ENCODE results near the gene DAPK1. TPM values are rescaled to one million over a fixed set of nuclear protein-coding genes. Genes with fewer than 3 reads are reported as not detected.

Gene DAPK1
- total RNA-seq, 1 donor = 8.6 TPM

DNA sequence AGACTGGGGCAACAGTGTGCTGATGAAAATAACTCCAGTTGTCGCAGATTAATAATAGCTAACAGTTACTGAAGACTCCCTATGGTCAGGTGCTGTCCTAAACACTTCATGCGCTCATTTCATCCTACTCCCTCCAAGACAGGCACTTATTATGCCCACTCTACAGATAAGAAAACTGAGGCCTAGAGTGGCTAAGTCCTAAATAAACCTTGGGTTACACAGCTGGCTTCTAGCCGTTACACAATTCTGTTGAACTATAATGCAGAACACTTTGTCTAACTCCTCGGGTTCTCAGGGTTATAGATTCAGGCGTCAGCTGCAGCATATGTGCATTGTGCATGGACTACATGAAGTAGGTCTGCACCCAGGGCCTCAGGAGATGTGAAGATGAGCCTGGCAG lies 103.9 kb downstream of the DAPK1 start:
- DNase-seq (ENCODE audit: low read depth) = no peak
- no peak overlapping the region for H3K4me3 ChIP-seq (ENCODE audit: low read depth, low read length)
- TF ChIP-seq, protein P1, sequence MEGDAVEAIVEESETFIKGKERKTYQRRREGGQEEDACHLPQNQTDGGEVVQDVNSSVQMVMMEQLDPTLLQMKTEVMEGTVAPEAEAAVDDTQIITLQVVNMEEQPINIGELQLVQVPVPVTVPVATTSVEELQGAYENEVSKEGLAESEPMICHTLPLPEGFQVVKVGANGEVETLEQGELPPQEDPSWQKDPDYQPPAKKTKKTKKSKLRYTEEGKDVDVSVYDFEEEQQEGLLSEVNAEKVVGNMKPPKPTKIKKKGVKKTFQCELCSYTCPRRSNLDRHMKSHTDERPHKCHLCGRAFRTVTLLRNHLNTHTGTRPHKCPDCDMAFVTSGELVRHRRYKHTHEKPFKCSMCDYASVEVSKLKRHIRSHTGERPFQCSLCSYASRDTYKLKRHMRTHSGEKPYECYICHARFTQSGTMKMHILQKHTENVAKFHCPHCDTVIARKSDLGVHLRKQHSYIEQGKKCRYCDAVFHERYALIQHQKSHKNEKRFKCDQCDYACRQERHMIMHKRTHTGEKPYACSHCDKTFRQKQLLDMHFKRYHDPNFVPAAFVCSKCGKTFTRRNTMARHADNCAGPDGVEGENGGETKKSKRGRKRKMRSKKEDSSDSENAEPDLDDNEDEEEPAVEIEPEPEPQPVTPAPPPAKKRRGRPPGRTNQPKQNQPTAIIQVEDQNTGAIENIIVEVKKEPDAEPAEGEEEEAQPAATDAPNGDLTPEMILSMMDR (IDR thresholded peaks at IDR 0.05; ENCODE audit: insufficient read depth, low read depth, low read length) = no peak

DNA sequence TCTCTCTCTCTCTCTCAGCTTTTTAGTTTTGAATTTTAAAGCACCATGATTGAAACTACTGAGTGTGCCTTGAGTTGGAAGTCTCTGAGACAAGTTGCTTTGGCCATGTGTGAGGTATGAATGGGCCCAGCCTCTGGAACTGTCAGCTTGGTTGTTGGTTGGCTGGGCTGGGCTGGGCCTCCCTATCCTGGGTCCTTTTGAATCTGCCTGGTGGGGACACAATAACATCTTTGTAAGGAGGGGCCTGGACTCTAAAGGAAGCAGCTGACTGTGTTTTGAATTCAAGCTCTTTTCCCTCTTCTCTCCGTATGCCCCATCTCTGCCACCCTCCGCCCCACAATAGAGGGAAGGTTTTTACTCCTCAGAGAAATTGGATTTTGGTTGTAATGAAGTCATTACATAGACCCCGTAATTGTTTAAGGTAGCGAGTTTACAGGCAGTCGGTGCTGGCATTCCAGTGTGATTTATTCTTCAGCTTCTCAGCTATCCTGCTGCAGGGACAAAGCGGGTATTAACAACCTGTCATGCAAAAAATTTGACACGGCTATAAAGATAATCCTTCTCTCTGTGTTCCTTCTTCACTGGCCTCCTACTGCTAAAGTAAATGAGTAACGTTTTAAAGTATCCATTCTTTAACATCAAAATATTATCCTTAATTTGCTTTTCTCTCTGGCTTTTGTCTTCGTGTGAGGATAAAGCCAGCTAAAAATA lies 105.4 kb downstream of the DAPK1 start:
- peak; percentile 43 for DNase-seq (ENCODE audit: low read depth)
- TF ChIP-seq, protein P1 (IDR thresholded peaks at IDR 0.05; ENCODE audit: insufficient read depth, low read depth, low read length) = no peak
- H3K4me3 ChIP-seq (ENCODE audit: low read depth, low read length) = no peak overlapping the region

DNA sequence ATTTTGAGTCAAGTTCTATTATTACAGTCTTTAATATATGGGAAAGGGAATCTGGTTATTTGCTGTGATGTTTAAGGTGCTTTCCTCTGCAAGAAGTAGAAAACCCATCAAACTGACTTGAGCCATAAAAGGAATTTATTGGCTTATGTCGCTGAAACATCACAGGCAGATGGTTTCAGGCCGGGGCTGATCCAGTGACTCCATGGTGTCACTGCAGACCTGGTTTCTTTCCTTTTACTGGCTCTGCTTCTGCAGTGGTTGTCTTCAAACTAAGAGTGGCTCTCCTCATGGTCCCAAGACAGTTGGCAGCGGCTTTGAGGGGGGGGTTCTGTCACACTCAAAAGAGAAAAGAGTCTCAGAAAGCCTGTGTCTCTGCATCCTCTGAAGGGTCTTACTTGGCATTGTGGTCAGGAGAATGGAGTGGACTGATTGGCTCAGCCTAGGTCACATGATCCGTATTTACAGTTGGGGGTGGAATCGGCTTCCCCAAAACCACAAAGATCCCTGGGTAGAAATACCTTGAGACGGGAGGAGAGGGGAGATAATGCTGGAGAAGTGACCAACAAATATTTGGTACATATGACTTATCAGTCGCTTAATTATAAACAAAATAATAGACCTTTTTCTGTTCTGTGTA lies 106.3 kb downstream of the DAPK1 start:
- no peak overlapping the region for H3K4me3 ChIP-seq (ENCODE audit: low read depth, low read length)
- TF ChIP-seq, protein P1 (IDR thresholded peaks at IDR 0.05; ENCODE audit: insufficient read depth, low read depth, low read length) = no peak
- DNase-seq (ENCODE audit: low read depth) = no peak

DNA sequence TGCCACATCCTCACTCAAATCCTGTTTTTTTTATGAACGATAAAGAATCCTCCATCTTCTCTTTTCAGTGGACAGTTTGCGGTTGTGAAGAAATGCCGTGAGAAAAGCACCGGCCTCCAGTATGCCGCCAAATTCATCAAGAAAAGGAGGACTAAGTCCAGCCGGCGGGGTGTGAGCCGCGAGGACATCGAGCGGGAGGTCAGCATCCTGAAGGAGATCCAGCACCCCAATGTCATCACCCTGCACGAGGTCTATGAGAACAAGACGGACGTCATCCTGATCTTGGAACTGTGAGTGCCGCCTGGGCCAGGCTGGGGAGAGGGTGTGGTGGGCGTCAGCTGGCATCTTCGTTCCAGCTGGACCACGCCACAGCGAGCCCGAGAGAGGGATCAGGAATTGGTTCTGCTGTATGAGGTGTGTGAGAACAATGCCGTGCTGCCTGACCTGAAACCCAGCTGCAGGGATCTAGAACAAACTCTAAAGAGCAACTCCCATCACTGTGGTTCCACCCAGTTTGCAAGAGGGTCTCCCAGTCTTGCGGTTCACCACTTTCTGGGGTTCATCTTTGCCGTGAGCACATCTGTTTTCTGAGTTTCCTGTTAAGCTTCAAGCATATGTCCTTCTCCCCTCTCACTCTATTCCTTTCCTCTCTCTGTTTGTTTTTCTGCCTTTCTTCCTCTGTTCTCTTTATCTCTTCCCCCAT lies 107.4 kb downstream of the DAPK1 start:
- no peak overlapping the region for H3K4me3 ChIP-seq (ENCODE audit: low read depth, low read length)
- DNase-seq (ENCODE audit: low read depth) = no peak
- TF ChIP-seq, protein P1 (IDR thresholded peaks at IDR 0.05; ENCODE audit: insufficient read depth, low read depth, low read length) = no peak

DNA sequence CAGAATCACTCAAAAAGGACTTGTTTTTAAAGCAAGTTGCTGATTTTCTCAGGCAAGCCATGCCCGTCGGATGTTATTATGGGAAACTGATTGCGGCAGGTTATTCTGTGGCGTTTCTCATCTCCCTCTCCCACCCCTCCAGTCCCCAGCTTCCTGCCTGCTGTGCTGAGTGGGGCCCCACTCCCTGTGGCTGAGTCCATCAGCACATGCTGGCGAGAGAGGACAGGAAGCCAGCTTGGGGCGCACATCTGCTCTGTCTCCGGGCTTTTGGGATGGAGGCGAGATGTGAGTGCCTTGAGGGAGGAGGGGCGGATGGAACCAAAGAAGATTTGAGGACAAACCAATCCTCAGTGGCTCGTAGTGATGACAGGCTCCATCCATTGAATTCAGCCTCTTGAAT lies 108.0 kb downstream of the DAPK1 start:
- TF ChIP-seq, protein P1 (IDR thresholded peaks at IDR 0.05; ENCODE audit: insufficient read depth, low read depth, low read length) = no peak
- no peak overlapping the region for H3K4me3 ChIP-seq (ENCODE audit: low read depth, low read length)
- no peak for DNase-seq (ENCODE audit: low read depth)

DNA sequence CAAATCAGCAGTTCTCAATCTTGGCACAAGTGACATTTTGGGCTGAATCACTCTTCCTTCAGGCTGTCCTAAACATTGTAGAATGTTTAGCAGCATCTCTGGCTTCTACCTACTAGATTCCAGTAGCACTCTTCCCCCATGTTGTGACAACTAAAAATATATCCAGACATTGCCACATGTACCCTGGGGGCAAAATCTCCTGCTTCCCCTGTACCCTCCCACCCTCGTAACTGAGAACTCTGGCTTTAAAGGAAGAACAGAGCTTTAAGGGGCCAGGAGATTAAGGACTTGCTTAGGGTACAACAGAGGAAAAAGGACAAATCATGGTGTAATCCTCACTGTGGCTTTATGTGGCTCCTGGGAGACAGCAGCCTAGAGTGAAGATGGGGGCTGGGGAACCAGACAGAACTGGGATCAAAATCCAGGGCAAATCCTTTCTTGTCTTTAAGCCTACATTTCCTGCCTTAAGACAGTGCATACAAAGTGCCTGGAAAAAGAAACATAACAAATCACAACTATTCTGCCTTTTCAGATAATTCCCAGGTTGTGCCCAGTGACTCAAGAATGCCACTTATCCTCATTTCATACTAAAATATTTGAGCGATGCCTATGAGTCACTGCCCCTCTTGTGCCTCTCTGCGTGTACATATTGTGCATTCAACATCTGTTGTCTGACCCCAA lies 109.3 kb downstream of the DAPK1 start:
- peak; percentile 77 for DNase-seq (ENCODE audit: low read depth)
- no peak overlapping the region for H3K4me3 ChIP-seq (ENCODE audit: low read depth, low read length)
- TF ChIP-seq, protein P1 (IDR thresholded peaks at IDR 0.05; ENCODE audit: insufficient read depth, low read depth, low read length) = no peak
